CD4-positive, alpha-beta T cell treated with Interleukin-4 for 1 hour (primary cell): ENCODE measurements around the gene MIPEP.
"Not testable (repeated sequence)": the region's sequence is repeated elsewhere in the genome, so short reads cannot be mapped to it uniquely, and the experiment has no call there.

Experiments used
- DNase-seq, 2 donors: peaks; one replicate each; pipeline ENCODE4 v3.0.0-alpha.2; 2020 to 2022

The MIPEP gene

GRCh38 chr13:23769401-23769800 lies 119.8 kb downstream of the MIPEP start:
- DNase-seq, result no peak

- no peak for DNase-seq
These were observed 121.4 kb downstream of the MIPEP start for GRCh38 chr13:23767838-23768237.

- DNase-seq, result no peak
These were observed 122.3 kb downstream of the MIPEP start for GRCh38 chr13:23766939-23767338.

- DNase-seq, result no peak
These were observed 122.9 kb downstream of the MIPEP start for GRCh38 chr13:23766283-23766682.

- no peak for DNase-seq
These were observed 123.7 kb downstream of the MIPEP start for GRCh38 chr13:23765531-23765930.

- DNase-seq, result no peak
These were observed 125.9 kb downstream of the MIPEP start for GRCh38 chr13:23763318-23763717.

- not testable (repeated sequence) for DNase-seq
These were observed 127.4 kb downstream of the MIPEP start for GRCh38 chr13:23761760-23762159.

- no peak for DNase-seq
These were observed 129.2 kb downstream of the MIPEP start for GRCh38 chr13:23760000-23760399.

- no peak for DNase-seq
These were observed 130.2 kb downstream of the MIPEP start for GRCh38 chr13:23758798-23759527.

GRCh38 chr13:23754997-23755396 lies 134.2 kb downstream of the MIPEP start:
- no peak for DNase-seq

GRCh38 chr13:23754506-23754905 lies 134.7 kb downstream of the MIPEP start:
- peak; percentile 22 to 44 for DNase-seq

GRCh38 chr13:23753458-23753857 lies 135.7 kb downstream of the MIPEP start:
- DNase-seq, result no peak

GRCh38 chr13:23752111-23753001 lies 136.8 kb downstream of the MIPEP start:
- no peak for DNase-seq

- no peak for DNase-seq
These were observed 138.0 kb downstream of the MIPEP start for GRCh38 chr13:23751195-23751594.

GRCh38 chr13:23750383-23751121 lies 138.6 kb downstream of the MIPEP start:
- DNase-seq, result no peak

- DNase-seq, result no peak
These were observed 139.8 kb downstream of the MIPEP start for GRCh38 chr13:23749288-23749873.

- no peak for DNase-seq
These were observed 140.8 kb downstream of the MIPEP start for GRCh38 chr13:23748109-23748990.

GRCh38 chr13:23746141-23746540 lies 143.1 kb downstream of the MIPEP start:
- peak in 1 of 2 donors; percentile 19 for DNase-seq

GRCh38 chr13:23744315-23744714 lies 144.9 kb downstream of the MIPEP start:
- DNase-seq, result no peak

- peak; percentile 16 to 72 for DNase-seq
These were observed 145.7 kb downstream of the MIPEP start for GRCh38 chr13:23743278-23744076.
